ENCODE results near the gene EREG.

GRCh38 chr4:74374128-74374527, 9.2 kb downstream of the EREG start:
- no peak for TF ChIP-seq CTCF (IDR thresholded peaks at IDR 0.05)
- TF ChIP-seq POLR2A (IDR thresholded peaks at IDR 0.05) = no peak
